ENCODE results near the gene CA5A.
A peak's percentile ranks its signal among the peaks of the same experiment; 100 is the strongest.

CA5A gene

DNA sequence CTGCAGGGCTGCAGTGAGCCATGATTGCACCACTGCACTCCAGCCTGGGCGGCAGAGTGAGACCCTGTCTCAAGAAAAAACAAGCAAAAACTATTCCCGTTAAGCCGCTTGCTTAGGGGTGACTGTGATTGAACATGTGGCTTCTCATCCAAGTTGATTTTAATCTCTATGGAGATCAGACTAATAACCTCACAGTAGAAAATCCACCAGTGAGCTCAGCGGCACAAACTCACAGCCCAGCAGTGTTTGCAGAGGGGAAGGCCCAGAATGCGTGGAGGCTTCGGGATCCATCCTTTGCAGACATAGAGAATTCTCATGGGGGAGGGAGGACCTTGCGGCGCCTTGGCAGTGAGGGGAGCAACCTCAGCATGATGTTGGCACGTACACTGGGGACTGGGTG is 22.3 kb upstream of the CA5A start:
- Mint-ChIP-seq H3K9me3 (no peaks in the 10 kb centered on the region), H3K36me3 (ENCODE audit: insufficient read depth) (peaks cover 21% of the 10 kb centered on the region), H3K4me1 (ENCODE audit: low read depth in 2 of 2) (peaks cover 54 to 70% of the 10 kb centered on the region in 2 donors), H3K4me3 (no peak overlapping the region), H3K27me3 (no peaks in the 10 kb centered on the region), H3K27ac (peak overlapping the region in 1 of 2 donors; percentile 88)
- DNase-seq (no peak), ATAC-seq (replicated peaks) (no peak)

- DNase-seq (no peak), ATAC-seq (replicated peaks) (no peak)
- peaks cover 26% of the 10 kb centered on the region for H3K36me3 Mint-ChIP-seq (ENCODE audit: insufficient read depth)
- no peaks in the 10 kb centered on the region for H3K9me3 Mint-ChIP-seq
- peak overlapping the region; percentile 73 to 82 for H3K4me3 Mint-ChIP-seq
- peaks cover 47 to 63% of the 10 kb centered on the region in 2 donors for H3K4me1 Mint-ChIP-seq (ENCODE audit: low read depth in 2 of 2)
- peak overlapping the region; percentile 92 to 95 for H3K27ac Mint-ChIP-seq
- H3K27me3 Mint-ChIP-seq, result no peaks in the 10 kb centered on the region
Measured at GRCh38 chr16:87957296-87958094, 21.2 kb upstream of the CA5A start.

DNA sequence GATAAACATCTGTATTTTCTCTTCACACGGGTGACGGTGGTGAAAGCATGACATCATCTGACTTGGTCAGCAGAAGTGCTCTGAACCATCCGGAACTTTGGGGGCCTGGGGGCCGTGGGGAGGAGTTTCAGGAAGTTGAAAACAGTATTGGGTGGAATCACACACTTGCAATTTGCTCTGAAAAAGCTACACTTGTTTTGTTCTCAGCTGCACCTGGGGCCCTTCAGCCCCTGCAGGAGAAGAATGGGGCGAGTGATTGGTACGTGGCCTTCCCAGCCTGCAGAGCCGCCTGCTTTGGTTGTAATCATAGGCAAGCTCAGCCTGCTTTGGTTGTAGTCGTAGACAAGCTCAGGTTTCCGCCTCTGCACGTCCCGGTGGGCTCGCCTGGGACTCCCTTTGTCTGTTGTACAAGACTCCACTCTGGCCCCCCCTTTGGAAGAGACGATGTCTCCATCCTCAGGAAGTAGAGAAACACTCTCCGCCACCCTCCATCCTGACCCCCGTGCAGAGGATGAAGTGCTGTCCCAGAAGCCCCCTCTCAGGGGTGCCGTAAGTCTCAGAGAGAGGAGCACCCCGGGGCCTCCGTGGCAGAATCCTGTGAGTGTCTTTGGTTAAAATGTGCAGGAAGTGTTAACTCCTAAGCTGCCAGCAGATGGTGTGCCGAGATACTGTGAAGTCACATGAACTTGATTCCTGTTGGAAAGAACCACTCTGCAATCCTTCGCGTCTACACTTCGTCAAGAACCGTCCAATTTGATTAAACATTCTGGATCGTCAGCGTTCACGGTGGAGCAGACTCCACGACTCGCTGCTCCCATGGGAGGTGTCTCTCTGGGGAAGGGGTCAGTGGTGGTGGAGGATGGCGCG is 20.3 kb upstream of the CA5A start:
- peak; percentile 64 for ATAC-seq (replicated peaks)

DNA sequence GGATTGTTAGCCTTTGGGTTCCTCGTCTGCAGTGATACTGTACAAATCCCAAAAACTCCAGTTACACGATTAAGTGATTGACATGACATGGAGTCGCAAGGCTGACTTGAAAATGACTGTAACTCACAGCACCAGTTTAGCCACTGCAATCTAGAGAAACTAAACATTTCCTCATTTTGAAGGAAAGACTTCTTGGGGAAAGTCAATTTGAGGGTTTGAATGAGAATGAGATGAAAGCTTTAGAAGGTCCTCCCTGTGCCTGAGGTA is 19.7 kb upstream of the CA5A start:
- peaks cover 49 to 62% of the 10 kb centered on the region in 2 donors for H3K4me1 Mint-ChIP-seq (ENCODE audit: low read depth in 2 of 2)
- peaks cover 27% of the 10 kb centered on the region for H3K36me3 Mint-ChIP-seq (ENCODE audit: insufficient read depth)
- peak overlapping the region; percentile 73 to 82 for H3K4me3 Mint-ChIP-seq
- H3K27me3 Mint-ChIP-seq, result no peaks in the 10 kb centered on the region
- H3K9me3 Mint-ChIP-seq, result no peaks in the 10 kb centered on the region
- DNase-seq (no peak), ATAC-seq (replicated peaks) (no peak)
- H3K27ac Mint-ChIP-seq, result peak overlapping the region; percentile 92 to 95

More for the DNA sequence above, 20.3 kb upstream of the CA5A start:
- H3K4me1 Mint-ChIP-seq (ENCODE audit: low read depth in 2 of 2), result peaks cover 51 to 67% of the 10 kb centered on the region in 2 donors
- DNase-seq, result peak; percentile 65 to 69 (median 67)
- peaks cover 26% of the 10 kb centered on the region for H3K36me3 Mint-ChIP-seq (ENCODE audit: insufficient read depth)
- H3K27ac Mint-ChIP-seq, result peak overlapping the region; percentile 92 to 95
- peak overlapping the region; percentile 73 to 82 for H3K4me3 Mint-ChIP-seq
- H3K27me3 Mint-ChIP-seq, result no peaks in the 10 kb centered on the region
- H3K9me3 Mint-ChIP-seq, result no peaks in the 10 kb centered on the region

DNA sequence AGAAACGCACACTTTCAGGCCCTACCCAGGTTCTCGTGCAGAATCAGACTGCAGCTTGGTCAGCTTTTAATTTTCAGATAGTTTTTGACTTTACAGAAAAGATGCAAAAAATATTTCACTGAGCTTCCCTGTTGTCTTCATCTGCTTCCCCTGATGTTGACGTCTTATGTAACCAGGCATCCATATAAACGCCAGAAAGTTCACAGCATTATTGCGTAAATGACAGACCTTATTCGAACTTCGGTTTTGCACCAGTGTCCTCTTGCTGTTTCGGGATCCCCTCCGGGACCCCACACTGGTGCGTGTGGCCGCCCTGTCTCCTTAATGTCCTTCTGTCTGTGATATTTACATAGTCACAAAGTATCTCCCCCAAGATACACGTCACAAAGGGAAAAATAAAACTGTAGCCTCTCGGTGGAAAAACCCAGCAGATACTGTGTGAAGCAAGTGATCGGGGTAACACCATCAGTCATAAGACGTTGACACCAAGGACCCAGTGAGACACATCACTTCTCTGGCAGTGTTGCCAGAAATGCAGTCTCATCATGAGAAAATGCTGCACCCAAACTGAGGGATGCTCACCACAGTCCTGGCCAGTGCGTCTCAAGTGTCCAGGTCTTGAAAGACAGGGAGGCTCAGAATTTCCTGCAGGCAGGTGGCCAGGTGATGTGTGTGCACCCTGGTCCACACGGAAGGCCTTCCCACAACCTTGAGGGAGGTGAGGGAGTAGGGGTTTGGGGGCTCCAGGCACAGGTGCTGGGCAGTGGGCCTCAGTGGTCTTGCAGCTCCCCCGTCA is 19.2 kb upstream of the CA5A start:
- Mint-ChIP-seq H3K36me3 (ENCODE audit: insufficient read depth) (peaks cover 30% of the 10 kb centered on the region), H3K9me3 (no peaks in the 10 kb centered on the region), H3K4me3 (peak overlapping the region; percentile 73 to 82), H3K27ac (peak overlapping the region; percentile 92 to 95), H3K27me3 (no peaks in the 10 kb centered on the region), H3K4me1 (ENCODE audit: low read depth in 2 of 2) (peaks cover 52 to 59% of the 10 kb centered on the region in 2 donors)
- DNase-seq, result no peak
- ATAC-seq (replicated peaks), result no peak

GRCh38 chr16:87954826-87955225 is 18.5 kb upstream of the CA5A start:
- H3K9me3 Mint-ChIP-seq, result no peaks in the 10 kb centered on the region
- peaks cover 30% of the 10 kb centered on the region for H3K36me3 Mint-ChIP-seq (ENCODE audit: insufficient read depth)
- DNase-seq, result no peak
- no peak overlapping the region for H3K4me3 Mint-ChIP-seq
- H3K27ac Mint-ChIP-seq, result peak overlapping the region; percentile 79 to 92
- H3K27me3 Mint-ChIP-seq, result no peaks in the 10 kb centered on the region
- ATAC-seq (replicated peaks), result no peak
- H3K4me1 Mint-ChIP-seq (ENCODE audit: low read depth in 2 of 2), result peaks cover 48 to 53% of the 10 kb centered on the region in 2 donors

- Mint-ChIP-seq H3K27me3 (no peaks in the 10 kb centered on the region), H3K4me3 (peak overlapping the region in 1 of 2 donors; percentile 32), H3K36me3 (ENCODE audit: insufficient read depth) (peaks cover 28% of the 10 kb centered on the region), H3K27ac (peak overlapping the region; percentile 69 to 79), H3K4me1 (ENCODE audit: low read depth in 2 of 2) (peaks cover 43 to 48% of the 10 kb centered on the region in 2 donors), H3K9me3 (no peaks in the 10 kb centered on the region)
- ATAC-seq (replicated peaks) (no peak), DNase-seq (no peak)
Measured at GRCh38 chr16:87954361-87954760, 18.0 kb upstream of the CA5A start.

GRCh38 chr16:87953308-87954215 is 17.2 kb upstream of the CA5A start:
- no peak for DNase-seq
- Mint-ChIP-seq H3K4me1 (ENCODE audit: low read depth in 2 of 2) (peaks cover 40 to 44% of the 10 kb centered on the region in 2 donors), H3K4me3 (peak overlapping the region; percentile 32 to 33), H3K36me3 (ENCODE audit: insufficient read depth) (peaks cover 25% of the 10 kb centered on the region), H3K27ac (peak overlapping the region; percentile 69 to 79), H3K27me3 (no peaks in the 10 kb centered on the region), H3K9me3 (no peaks in the 10 kb centered on the region)
- ATAC-seq (replicated peaks), result no peak

DNA sequence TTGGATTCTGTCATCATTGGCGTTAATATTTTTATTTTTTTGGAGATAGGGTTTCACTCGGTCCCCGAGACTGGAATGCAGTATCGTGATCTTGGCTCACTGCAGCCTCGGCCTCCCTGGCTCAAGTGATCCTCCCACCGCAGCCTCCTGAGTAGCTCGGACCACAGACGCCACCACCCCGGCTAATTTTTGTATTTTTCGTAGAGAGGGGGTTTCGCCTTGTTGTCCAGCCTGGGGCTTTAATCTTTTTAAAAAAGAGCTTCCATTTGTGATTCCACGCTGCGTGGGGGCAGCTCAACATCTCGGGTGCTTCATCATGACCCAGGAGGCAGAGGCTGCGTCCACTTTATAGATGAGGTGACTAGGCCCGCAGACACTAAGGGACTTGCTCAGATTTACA is 16.4 kb upstream of the CA5A start:
- ATAC-seq (replicated peaks), result no peak
- DNase-seq, result no peak
- peaks cover 3 to 6% of the 10 kb centered on the region in 2 donors for H3K27me3 Mint-ChIP-seq
- H3K9me3 Mint-ChIP-seq, result no peaks in the 10 kb centered on the region
- peak overlapping the region; percentile 98 to 99 for H3K4me3 Mint-ChIP-seq
- H3K27ac Mint-ChIP-seq, result peak overlapping the region in 1 of 2 donors; percentile 98
- H3K4me1 Mint-ChIP-seq (ENCODE audit: low read depth in 2 of 2), result peaks cover 42 to 44% of the 10 kb centered on the region in 2 donors
- peaks cover 25% of the 10 kb centered on the region for H3K36me3 Mint-ChIP-seq (ENCODE audit: insufficient read depth)

DNA sequence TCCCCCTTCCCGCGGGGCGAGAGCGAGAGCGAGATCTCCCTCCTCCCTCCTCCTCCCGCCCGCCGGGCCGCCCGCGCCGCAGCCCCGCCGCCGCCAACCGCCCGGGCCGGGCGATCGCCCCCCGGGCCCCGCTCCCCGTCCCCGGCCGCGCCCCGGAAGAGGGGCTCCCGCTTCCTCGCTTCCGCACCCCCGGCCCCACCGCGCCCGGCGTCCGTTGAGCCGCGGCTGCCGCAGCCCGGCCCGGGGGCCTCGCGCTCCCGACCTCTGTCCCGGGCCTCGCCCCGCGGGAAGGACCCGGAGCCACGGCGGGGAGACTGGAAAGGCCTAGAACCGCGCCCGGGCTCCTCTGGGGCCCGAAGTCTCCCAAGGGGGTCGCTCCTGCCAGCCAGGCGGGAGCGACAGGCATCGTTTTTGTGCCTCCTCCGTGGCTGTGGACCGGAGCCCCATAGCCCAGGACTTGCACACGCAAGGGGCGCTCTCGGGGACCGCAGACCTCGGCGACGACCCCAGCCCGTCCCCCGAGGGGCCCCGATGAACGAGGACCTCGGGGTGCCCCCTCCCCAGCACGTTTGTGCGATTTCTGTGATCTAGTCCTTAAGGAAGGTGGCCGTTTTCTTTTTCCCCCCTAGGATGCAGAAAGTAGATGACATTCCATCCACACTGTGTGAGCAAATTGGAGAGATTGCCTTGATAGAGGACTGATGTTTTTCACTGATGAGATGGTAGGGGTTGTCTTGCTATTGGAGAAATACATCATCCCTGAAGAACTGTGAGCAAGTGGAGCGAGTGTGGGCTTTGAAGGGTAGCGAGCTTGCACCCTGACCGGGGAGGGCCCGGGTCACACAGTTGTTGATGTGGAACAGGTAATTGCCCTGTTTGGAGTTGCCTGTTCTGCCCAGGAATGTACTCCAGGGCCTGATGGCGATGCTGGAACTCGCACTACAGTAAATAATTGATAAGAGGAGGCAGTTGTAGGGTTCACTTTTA is 15.5 kb upstream of the CA5A start:
- no peaks in the 10 kb centered on the region for H3K9me3 Mint-ChIP-seq
- DNase-seq (no peak), ATAC-seq (replicated peaks) (no peak)
- H3K4me1 Mint-ChIP-seq (ENCODE audit: low read depth in 2 of 2), result peaks cover 36 to 37% of the 10 kb centered on the region in 2 donors
- H3K36me3 Mint-ChIP-seq (ENCODE audit: insufficient read depth), result peaks cover 22% of the 10 kb centered on the region
- H3K4me3 Mint-ChIP-seq, result peak overlapping the region; percentile 98 to 99
- H3K27me3 Mint-ChIP-seq, result peaks cover 6 to 15% of the 10 kb centered on the region in 2 donors
- peak overlapping the region; percentile 98 to 100 for H3K27ac Mint-ChIP-seq

DNA sequence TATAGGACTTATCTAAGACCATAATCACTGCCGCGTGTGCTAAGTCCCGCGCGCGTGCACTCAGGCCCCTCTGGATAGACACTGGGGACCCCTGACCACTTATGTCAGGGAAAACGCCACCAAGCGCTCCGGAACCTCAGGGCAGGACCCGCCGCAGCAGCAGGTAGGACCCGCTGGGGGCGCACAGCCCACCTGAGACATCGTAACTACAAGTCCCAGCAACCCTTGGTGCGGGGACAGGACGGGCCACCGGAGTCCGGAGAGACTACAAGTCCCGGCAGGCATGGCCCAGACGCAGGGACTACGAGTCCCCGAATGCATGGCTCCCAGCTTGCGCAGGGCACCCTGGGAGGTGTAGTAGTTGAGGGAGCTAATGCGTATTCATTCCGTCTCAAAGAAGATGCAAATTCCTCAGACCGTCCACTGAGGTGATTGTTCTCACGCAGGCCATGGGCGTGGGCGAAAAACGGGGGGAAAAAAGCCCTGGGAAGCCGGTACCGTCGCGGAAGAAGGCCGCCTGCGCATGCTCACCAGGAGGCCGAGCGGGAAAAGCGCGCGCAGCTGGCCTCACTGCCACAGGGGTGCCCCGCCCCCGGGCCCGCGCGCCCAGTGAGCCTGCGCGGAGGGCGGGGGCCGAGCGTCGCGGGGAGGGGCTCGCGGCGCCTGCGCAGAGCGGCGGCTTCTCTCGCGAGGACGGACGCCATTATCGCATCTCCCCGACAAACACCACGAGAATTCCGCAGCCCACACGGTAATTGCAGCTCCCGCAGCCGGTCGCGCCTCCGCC is 14.6 kb upstream of the CA5A start, which contains the start of gene BANP:
Gene BANP (plus strand): TSS at position 670 of the 787 bp plus-strand sequence. CDS start 23,682 bp downstream, outside the sequence.
- ATAC-seq (replicated peaks) (peak; percentile 91), DNase-seq (peak; percentile 93 to 95 (median 95))
- H3K27ac Mint-ChIP-seq, result peak within 1 kb of the TSS; percentile 98 to 100
- H3K9me3 Mint-ChIP-seq, result no peaks in the 10 kb centered on the region
- H3K4me1 Mint-ChIP-seq (ENCODE audit: low read depth in 2 of 2), result peaks cover 27 to 29% of the 10 kb centered on the region in 2 donors
- H3K36me3 Mint-ChIP-seq (ENCODE audit: insufficient read depth), result peaks cover 22% of the 10 kb centered on the region
- H3K4me3 Mint-ChIP-seq, result peak within 1 kb of the TSS; percentile 98 to 99
- peaks cover 6 to 17% of the 10 kb centered on the region in 2 donors for H3K27me3 Mint-ChIP-seq

Data from effector memory CD8-positive, alpha-beta T cell (primary cell).